HG02981 (cell line): Measurements from ENCODE around the gene SLC7A11.
"Not testable (repeated sequence)": the region's sequence is repeated elsewhere in the genome, so short reads cannot be mapped to it uniquely, and the experiment has no call there.

ENCODE experiments used
- ATAC-seq: cut with Tn5 transposase; IDR thresholded peaks from one replicate; pipeline ENCODE4 v1.9.1; 2021; ENCODE audit warnings: mild to moderate bottlenecking, moderate library complexity; ENCODE audit not compliant: unreplicated experiment

The SLC7A11 gene

DNA sequence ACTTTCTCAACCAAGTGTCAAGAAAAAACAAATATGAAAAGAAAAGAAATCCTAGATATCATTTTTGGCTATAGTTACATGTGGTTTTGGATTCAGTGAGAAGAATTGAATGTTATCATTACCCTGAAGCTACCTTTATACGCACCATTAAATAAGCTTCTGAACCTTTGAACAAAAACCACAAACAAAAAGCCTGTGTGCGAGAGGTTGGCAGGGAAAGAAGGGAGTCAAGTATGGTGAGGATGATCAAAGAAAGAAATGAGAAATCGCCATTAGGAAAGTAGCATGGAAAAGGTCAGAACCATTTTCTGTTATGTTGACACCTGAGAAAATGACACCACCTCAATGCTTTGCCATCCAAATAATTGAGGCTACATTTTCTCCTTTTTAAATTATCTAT, 1.2 kb upstream of the SLC7A11 start:
- ATAC-seq: no peak

DNA sequence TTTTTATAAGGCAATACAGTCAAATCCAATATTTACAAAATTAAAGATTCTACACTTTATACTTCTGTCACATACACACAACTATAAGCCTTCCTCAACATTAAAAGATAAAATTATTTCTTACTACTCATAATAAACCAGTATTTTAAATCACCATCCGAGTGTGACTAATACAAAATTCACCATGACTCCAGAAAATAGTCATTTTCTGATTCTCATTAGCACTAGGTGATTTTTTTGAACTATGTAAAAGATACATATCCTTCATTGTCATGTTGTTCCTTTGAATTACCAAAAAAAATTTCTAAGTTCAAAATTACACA, 646 bp upstream of the SLC7A11 start:
- ATAC-seq: no peak

DNA sequence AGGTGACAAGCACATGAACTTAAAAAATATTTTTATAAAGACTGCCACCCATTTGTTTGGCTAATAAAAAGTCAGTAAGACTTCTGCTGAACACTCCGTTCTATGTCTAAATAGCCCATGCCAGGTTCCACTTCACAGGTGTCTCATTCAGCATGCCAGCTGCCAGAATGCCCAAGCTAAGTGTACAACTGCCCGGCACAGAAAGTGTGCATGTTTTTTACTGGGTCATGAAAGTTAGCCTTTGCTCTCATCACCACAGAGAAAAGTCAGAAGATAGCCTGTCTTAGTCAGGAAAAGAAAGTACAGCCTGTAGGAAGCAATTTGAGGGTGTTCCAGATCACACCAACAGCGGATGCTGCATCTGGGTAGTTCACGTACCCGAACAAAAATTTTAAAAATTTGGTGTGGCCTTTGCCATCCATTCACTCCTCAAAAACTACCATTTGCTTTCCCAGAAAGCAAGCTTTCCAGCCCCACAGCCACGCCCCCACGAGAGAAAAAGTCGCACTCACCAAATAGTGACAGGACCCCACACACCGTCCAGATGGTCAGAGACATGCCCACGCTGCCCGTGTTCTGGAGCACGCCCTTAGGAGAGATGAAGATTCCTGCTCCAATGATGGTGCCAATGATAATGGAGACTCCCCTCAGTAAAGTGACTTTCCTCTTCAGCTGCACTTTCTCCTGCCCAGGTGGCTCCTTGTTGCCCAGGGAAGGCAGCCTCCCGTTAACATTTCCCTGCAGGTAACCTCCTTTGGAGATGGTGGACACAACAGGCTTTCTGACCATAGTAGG, 671 bp downstream of the SLC7A11 start:
- ATAC-seq: no peak

DNA sequence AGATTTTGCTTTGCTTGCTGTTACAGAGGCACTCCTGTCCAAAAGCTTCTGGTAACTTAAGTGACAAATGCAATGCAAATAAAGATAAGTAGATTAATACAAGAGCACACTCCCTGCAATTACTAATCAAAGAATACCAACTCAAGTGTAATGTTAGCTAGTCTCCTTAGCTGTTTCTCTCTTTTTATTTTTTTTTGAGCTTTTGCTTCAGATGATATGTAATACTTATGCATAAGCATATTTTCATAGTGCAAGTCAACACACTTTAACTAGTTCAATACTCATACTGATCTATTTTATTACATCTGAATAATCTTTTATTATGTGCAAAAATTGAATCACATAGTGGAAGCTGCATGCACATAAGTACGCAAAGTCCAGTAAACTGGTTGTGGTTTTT, 2.7 kb downstream of the SLC7A11 start:
- ATAC-seq: no peak

DNA sequence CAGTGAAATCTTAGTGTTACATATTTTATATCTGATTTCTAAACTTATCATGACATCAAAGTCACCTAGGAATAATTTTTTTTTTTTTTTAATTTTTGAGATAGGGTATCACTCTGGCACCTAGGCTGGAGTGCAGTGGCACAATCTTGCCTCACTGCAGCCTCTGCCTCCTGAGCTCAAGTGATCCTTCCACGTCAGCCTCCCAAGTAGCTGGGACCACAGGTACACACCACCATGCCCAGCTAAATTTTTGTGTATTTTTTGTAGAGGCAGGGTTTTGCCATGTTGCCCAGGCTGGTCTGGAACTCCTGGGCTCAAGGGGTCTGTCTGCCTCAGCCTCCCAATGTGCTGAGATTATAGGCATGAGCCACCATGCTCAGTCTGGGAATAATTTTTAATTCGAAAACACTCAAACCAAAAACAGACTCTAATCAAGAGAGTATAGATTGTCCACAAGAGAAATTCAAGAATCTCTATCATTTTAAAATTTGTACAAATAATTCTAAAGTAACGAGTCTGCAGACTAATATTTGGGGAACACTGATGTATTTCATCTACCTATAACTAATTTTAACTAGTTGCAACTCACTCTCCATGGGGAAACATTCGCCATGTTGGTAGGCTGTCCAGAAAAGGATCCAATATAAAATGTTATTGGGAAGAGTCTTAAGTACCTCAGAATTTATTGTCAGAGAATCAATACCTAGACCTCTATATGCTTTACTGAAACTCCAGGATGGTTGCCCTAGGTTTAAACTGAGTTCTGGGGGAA, 3.4 kb downstream of the SLC7A11 start:
- ATAC-seq: no peak

DNA sequence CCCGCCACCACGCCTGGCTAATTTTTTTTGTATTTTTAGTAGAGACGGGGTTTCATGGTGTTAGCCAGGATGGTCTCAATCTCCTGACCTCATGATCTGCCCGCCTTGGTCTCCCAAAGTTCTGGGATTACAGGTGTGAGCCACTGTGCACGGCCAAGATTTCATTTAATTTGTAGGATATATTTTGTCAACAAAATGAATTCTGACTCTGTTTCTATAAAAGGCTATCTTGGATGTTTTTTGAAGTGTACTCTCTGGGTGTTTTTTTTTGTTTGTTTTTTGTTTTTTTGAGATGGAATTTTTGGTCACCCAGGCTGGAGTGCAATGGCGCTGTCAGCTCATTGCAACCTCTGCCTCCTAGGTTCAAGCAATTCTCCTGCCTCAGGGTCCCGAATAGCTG, 5.0 kb downstream of the SLC7A11 start:
- not testable (repeated sequence) for ATAC-seq

DNA sequence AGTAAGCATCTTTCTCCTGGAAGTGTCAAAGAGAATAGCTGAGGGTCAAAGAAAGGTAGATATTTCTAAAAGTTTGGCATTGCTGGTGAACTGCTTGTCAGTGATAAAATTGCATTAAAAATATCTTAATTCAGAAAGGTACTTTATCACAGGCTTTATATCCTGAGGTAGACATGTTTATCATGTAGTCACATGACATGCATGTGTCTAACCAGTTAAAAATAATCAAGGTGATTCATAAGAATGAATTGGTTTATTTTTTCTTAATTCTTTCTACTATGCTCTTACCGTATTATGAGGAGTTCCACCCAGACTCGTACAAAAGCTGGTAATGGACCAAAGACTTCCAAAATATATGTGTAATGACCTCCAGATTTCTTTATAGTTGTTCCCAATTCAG, 6.1 kb downstream of the SLC7A11 start:
- ATAC-seq: no peak

DNA sequence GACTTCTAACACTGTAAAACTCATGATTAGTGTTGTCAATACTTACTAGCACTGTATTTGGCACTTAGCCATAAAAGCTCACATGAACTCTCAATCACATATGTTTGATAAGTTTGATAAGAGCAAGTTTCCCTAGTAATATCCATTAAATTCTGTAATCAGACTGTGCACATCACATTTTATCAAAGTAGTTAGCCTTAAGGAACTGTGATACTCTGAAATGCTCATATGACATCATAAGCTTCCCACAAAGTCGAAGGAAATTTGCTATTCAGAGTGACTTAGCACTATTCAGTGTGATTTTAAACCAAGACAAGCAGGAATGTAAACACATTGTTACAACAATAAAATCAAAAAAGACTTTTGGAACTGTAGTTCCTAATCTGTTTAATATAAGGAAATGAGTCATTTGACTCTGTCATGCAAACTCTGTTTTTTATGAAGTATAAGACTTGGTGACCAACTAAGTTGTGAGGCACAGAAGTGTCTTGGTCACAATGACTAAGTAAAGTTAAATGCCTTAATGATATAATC, 6.7 kb downstream of the SLC7A11 start:
- ATAC-seq: peak; percentile 66

DNA sequence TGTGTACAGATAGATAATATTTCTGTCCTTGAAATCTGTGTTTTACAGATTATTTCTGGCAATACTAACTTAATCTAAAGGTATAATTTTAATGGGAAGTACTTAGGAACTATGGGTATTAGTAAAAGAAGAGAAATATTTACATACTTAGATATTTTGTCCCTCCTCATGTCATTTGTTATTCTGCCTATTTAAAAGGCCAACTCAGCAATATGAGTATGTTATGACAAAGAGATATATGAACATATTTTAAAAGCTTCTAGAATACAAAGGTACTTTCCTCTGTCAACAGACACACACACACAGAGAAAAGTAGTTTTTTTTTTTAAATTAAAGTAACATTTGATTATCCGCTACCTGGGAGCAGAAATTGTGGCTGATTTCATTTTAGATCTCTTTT, 7.9 kb downstream of the SLC7A11 start:
- no peak for ATAC-seq

DNA sequence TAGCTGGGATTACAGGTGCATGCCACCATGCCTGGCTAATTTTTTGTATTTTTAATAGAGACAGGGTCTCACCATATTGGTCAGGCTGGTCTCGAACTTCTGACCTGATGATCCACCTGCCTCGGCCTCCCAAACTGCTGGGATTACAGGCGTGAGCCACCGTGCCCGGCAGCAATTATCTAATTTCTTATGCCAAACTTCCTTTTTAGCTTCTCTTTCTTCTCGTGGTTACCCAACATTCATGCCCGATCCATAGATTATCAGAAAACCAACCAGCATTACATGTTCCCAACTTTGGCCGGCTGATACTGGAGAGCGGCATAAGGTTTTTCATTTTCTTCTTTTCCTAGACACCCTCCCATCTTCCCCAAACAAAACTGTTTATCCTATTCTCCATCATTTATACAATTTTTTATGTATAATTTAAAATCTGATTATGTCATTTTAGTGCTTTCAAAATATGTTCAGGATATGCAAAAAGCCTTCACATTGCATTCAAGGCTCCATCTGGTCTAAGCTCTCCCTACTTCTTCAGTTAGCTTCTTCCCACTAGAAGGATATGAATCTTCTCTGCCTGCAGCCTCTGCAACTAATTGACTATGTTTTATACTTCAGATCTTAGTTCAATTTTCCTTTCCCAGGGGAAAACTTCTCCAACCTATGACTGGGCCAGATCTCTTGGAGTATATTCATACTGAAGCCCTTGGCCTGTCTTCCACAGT, 8.7 kb downstream of the SLC7A11 start:
- ATAC-seq: no peak

DNA sequence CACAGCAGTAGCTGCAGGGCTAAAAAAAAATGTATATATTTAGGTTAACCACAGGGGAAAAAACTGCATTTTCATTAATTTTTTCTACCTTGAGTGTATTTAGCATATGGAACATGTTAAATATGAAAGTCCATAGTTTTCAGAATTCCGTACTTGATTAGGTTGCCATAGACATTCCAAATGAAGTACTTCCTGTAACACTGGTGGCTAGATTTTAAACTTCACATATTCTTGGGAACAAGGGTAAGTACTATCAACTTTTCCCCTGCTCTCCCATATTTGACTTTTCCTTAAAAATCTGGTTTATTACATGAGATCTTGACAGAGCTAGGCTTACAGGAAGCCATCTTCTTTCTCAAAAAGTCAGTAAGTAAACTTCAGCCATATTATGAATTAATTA, 9.8 kb downstream of the SLC7A11 start:
- ATAC-seq: no peak

DNA sequence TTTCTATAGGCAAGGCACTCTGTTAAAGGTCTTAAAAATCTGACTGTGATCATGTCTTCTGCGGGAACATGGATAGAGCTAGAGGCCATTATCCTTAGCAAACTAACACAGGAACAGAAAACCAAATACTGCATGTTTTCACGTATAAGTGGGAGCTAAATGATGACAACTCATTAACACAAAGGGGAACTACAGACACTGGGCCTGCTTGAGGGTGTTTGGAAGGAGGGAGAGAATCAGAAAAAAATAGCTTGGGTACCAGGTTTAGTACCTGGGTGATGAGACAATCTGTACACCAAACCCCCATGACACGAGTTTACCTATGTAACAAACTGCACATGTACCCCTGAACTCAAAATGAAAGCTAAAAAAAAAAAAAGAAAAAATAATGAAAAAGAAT, 12.1 kb downstream of the SLC7A11 start:
- ATAC-seq: no peak

DNA sequence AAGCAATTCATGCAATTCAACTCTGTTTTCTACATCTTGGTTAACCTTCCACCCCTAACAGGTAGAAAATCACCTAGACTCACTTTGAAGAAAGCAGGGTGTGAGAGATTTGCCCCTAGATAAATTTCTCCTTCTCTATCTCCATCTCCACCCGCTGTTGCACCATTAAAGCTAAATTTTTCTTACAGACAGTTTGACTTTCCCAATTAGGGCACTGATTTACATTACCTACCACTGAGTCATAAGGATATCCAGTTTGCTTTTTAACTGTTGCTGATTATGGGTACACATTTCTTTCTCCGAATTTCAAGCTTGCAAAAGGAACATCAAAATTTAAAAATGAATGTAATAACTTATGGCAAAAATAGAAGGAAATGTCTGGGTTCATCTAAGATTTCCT, 13.0 kb downstream of the SLC7A11 start:
- no peak for ATAC-seq

DNA sequence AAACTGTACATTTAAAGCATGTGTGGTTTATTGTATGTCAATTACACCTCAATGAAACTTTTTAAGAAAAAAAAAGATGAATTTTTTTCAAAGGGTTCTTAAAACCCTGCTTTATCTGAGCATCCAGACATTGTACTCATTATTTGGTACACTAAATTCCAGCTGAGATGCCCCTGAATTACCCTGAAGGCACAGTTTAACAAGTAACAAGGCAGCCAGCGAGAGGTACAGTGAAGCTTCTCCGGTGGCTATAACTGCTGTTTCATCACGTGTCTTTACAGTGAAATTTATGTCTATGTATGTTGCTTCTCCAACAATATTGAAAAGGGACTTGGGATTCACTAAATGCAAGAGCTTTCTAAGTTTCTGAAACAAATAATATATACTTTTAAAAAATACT, 15.8 kb downstream of the SLC7A11 start:
- no peak for ATAC-seq

DNA sequence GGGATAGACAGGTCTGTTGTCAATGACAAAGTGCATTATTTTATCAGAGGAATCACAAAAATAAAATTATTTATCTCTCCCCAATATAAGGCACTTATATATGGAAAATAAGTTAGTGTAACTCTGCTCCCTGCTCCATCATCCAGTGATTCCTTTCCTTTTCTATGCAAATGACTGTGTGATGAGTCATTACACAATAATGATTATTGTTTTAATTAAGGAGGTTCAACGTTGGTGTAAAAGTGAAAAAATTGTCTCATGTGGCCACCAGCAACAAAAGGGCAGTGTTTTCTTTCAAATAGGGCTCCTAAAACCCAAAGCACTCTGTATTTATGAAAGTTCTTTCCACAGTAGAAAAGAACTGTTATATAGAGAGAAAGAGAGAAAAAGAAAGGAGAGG, 16.7 kb downstream of the SLC7A11 start:
- no peak for ATAC-seq

DNA sequence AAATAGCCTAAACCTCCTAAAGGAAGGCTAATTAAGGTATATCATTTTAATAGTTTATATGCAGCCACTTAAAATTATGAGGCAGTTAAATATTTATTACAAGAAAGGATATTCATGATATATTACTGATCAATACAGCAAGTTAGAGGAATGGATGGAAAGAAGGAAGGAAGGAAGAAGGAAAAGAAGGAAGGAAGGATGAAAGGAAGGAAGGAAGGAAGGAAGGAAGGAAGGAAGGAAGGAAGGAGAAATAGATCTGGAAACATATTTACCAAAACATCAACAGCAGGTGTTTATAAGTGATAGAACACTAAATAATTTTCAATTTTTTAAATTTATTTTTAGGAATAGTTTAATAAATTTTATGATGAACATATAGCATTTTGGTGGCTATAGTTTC, 17.5 kb downstream of the SLC7A11 start:
- ATAC-seq: no peak

DNA sequence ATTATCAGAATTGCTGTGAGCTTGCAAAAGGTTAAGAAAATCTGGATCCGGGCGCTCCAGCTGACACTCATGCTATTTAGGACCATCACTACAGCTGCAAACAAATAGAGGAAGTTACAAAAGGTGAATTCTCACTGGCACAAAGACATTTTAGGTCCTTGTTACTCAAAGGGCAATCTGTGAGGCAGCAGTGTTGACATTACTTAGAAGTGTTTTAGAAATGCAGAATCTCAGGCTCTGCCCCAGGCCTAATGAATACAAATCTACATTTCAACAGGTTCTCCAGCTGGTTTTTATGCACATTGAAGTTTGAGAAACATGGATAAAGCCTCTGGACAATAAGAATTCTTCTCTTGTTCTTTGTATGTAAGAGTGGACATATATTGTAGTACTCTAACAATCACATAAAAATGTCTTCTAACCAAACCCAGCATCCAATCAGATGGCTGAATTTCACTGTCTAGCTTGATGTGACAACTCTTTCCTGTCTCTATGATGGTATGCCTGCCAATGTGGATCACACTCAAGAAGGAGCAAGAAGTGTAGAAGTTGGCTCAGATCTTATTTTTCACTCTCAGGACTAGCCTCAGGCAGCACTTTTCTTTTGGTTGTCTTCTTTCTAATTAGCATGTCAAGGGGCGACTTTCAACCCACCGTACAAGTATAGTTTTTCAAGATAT, 18.8 kb downstream of the SLC7A11 start:
- peak; percentile 48 for ATAC-seq

DNA sequence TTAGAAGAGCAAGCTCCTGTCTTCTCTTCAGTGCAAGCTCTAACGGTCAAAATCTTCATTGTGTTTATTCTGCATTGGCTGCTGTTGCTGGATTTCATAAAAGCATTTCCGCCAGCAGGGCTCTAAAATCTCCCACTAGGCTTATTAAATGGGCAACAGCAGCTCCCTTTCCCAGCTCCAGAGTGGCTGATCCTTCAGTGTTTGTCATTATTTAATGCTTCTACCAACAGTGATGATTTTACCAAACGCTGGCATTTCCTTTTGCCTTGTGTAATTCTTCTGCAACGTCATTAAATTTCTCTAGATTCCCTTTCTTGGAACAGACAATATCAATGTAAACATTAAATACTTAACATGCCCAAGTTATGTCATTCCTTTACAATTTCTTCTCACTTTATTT, 20.1 kb downstream of the SLC7A11 start:
- ATAC-seq: no peak

DNA sequence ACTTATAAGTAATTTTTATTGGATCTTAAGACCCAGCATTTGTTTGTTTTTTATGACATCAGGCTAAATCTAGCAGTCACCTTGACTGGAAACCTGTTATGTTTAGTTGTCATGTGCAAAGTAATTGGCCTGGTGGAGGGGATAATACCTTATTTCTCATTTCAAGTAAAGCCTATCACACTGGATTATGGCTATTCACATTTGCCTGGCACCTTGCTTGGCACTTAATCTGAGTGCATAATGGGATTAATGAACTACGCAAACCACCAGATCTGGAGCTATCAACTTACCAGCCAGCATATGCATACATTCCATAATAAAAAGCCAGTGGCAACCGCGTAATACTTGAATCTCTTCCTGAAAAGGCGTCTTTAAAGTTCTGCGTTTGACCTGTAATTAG, 23.2 kb downstream of the SLC7A11 start:
- no peak for ATAC-seq

DNA sequence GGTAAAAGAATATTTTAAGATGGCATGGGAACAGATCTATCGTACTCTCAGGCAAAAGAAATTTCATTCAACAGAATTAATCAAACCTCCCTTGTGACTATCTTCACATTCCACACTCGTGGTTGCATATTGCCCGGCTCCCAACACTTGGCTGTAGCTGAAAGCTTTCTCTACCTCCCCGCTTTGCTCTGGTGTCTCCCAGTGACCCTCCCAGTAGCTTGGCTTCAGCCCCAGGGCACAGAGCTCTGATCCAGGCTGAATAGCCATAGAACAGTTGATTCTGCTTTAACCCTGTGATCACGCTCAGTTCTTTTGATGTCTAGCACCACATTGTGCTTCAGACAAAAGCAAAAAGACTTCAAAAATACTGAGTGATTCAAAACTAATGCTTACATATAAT, 24.6 kb downstream of the SLC7A11 start:
- no peak for ATAC-seq

DNA sequence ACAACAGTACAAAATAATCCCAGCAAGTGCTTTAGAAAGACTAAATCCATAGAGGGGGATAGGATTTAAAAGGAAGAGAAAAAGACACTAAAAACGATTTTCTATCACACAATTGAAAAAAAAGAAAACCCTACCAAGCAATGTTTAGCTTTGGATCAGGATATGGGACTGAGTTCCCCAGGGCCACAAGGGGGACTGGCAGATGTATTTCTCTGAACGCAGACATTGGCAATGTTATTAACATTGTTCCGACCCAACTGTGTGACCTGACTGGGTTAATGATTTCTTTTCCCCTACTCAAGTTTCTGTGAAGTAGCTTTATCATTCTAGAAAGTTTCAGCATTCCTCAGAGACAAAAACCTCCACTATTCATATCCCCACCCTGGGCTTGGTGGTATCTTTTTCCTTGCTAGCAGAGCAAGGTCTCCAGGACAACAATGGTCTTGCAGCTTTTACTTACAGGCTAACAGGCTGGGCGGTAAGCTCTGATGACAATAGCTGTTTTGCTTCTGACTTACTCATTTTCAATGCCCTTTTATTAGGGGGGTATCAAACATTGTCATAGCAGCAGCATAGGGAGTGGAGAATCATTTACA, 25.8 kb downstream of the SLC7A11 start:
- ATAC-seq: no peak
